ENCODE results near the gene SNRPA.
A peak's percentile ranks its signal among the peaks of the same experiment; 100 is the strongest.
"Not testable (repeated sequence)": the region's sequence is repeated elsewhere in the genome, so short reads cannot be mapped to it uniquely, and the experiment has no call there.

The SNRPA gene

GRCh38 chr19:40717325-40717879 is 33.6 kb upstream of the SNRPA start:
- Mint-ChIP-seq H3K27me3 (no peaks in the 10 kb centered on the region), H3K4me3 (peak overlapping the region; percentile 86), H3K4me1 (ENCODE audit: low read depth) (peaks cover 71% of the 10 kb centered on the region), H3K27ac (peak overlapping the region; percentile 31), H3K9me3 (no peaks in the 10 kb centered on the region), H3K36me3 (ENCODE audit: low read depth) (peaks cover 17% of the 10 kb centered on the region)

- Mint-ChIP-seq H3K4me3 (peak overlapping the region; percentile 86), H3K36me3 (ENCODE audit: low read depth) (peaks cover 12% of the 10 kb centered on the region), H3K4me1 (ENCODE audit: low read depth) (peaks cover 74% of the 10 kb centered on the region), H3K9me3 (no peaks in the 10 kb centered on the region), H3K27me3 (no peaks in the 10 kb centered on the region), H3K27ac (peak overlapping the region; percentile 4)
These were observed 32.9 kb upstream of the SNRPA start for GRCh38 chr19:40717880-40718773.

- H3K27ac Mint-ChIP-seq = no peak overlapping the region
- H3K4me3 Mint-ChIP-seq = peak overlapping the region; percentile 86
- H3K9me3 Mint-ChIP-seq = no peaks in the 10 kb centered on the region
- peaks cover 75% of the 10 kb centered on the region for H3K4me1 Mint-ChIP-seq (ENCODE audit: low read depth)
- H3K36me3 Mint-ChIP-seq (ENCODE audit: low read depth) = peaks cover 13% of the 10 kb centered on the region
- H3K27me3 Mint-ChIP-seq = no peaks in the 10 kb centered on the region
These were observed 32.1 kb upstream of the SNRPA start for GRCh38 chr19:40718774-40719391.

GRCh38 chr19:40719414-40719894 is 31.5 kb upstream of the SNRPA start:
- no peaks in the 10 kb centered on the region for H3K9me3 Mint-ChIP-seq

GRCh38 chr19:40721140-40721486 is 29.9 kb upstream of the SNRPA start:
- H3K4me1 Mint-ChIP-seq (ENCODE audit: low read depth) = peaks cover 65% of the 10 kb centered on the region
- H3K9me3 Mint-ChIP-seq = no peaks in the 10 kb centered on the region
- no peaks in the 10 kb centered on the region for H3K27me3 Mint-ChIP-seq
- no peak overlapping the region for H3K27ac Mint-ChIP-seq
- peaks cover 18% of the 10 kb centered on the region for H3K36me3 Mint-ChIP-seq (ENCODE audit: low read depth)
- no peak overlapping the region for H3K4me3 Mint-ChIP-seq

More at GRCh38 chr19:40719414-40719894, 31.5 kb upstream of the SNRPA start:
- Mint-ChIP-seq H3K4me1 (ENCODE audit: low read depth) (peaks cover 74% of the 10 kb centered on the region), H3K27ac (no peak overlapping the region), H3K27me3 (no peaks in the 10 kb centered on the region), H3K4me3 (peak overlapping the region; percentile 86), H3K36me3 (ENCODE audit: low read depth) (peaks cover 16% of the 10 kb centered on the region)

GRCh38 chr19:40721936-40722661 is 28.9 kb upstream of the SNRPA start:
- no peaks in the 10 kb centered on the region for H3K9me3 Mint-ChIP-seq
- H3K27ac Mint-ChIP-seq = no peak overlapping the region
- peaks cover 62% of the 10 kb centered on the region for H3K4me1 Mint-ChIP-seq (ENCODE audit: low read depth)
- H3K27me3 Mint-ChIP-seq = no peaks in the 10 kb centered on the region
- no peak overlapping the region for H3K4me3 Mint-ChIP-seq
- H3K36me3 Mint-ChIP-seq (ENCODE audit: low read depth) = peaks cover 18% of the 10 kb centered on the region

GRCh38 chr19:40723661-40724254 is 27.2 kb upstream of the SNRPA start:
- Mint-ChIP-seq H3K27me3 (no peaks in the 10 kb centered on the region), H3K4me1 (ENCODE audit: low read depth) (peaks cover 51% of the 10 kb centered on the region), H3K27ac (no peak overlapping the region), H3K36me3 (ENCODE audit: low read depth) (peaks cover 28% of the 10 kb centered on the region), H3K9me3 (no peaks in the 10 kb centered on the region), H3K4me3 (no peak overlapping the region)

- H3K27ac Mint-ChIP-seq = peak overlapping the region; percentile 56
- H3K36me3 Mint-ChIP-seq (ENCODE audit: low read depth) = peaks cover 28% of the 10 kb centered on the region
- no peaks in the 10 kb centered on the region for H3K9me3 Mint-ChIP-seq
- H3K27me3 Mint-ChIP-seq = no peaks in the 10 kb centered on the region
- H3K4me1 Mint-ChIP-seq (ENCODE audit: low read depth) = peaks cover 45% of the 10 kb centered on the region
- no peak overlapping the region for H3K4me3 Mint-ChIP-seq
These were observed 26.7 kb upstream of the SNRPA start for GRCh38 chr19:40724315-40724714.

- peaks cover 40% of the 10 kb centered on the region for H3K4me1 Mint-ChIP-seq (ENCODE audit: low read depth)
- peak overlapping the region; percentile 56 for H3K27ac Mint-ChIP-seq
- H3K27me3 Mint-ChIP-seq = no peaks in the 10 kb centered on the region
- H3K4me3 Mint-ChIP-seq = no peak overlapping the region
- H3K36me3 Mint-ChIP-seq (ENCODE audit: low read depth) = peaks cover 28% of the 10 kb centered on the region
- no peaks in the 10 kb centered on the region for H3K9me3 Mint-ChIP-seq
These were observed 26.1 kb upstream of the SNRPA start for GRCh38 chr19:40724855-40725254.

GRCh38 chr19:40726279-40726678 is 24.7 kb upstream of the SNRPA start:
- no peak overlapping the region for H3K27ac Mint-ChIP-seq
- H3K9me3 Mint-ChIP-seq = no peaks in the 10 kb centered on the region
- H3K36me3 Mint-ChIP-seq (ENCODE audit: low read depth) = peaks cover 29% of the 10 kb centered on the region
- peaks cover 26% of the 10 kb centered on the region for H3K4me1 Mint-ChIP-seq (ENCODE audit: low read depth)
- H3K27me3 Mint-ChIP-seq = no peaks in the 10 kb centered on the region
- no peak overlapping the region for H3K4me3 Mint-ChIP-seq

GRCh38 chr19:40730065-40730464 is 20.9 kb upstream of the SNRPA start:
- not testable (repeated sequence) for H3K9me3 Mint-ChIP-seq; H3K27me3 Mint-ChIP-seq; H3K27ac Mint-ChIP-seq; H3K4me3 Mint-ChIP-seq; H3K4me1 Mint-ChIP-seq (ENCODE audit: low read depth)
- H3K36me3 Mint-ChIP-seq (ENCODE audit: low read depth) = peaks cover 40% of the 10 kb centered on the region

- H3K27me3 Mint-ChIP-seq; H3K9me3 Mint-ChIP-seq; H3K4me1 Mint-ChIP-seq (ENCODE audit: low read depth); H3K27ac Mint-ChIP-seq; H3K4me3 Mint-ChIP-seq: not testable (repeated sequence)
- H3K36me3 Mint-ChIP-seq (ENCODE audit: low read depth) = peaks cover 46% of the 10 kb centered on the region
These were observed 18.7 kb upstream of the SNRPA start for GRCh38 chr19:40732304-40732703.

- H3K27me3 Mint-ChIP-seq = no peaks in the 10 kb centered on the region
- H3K36me3 Mint-ChIP-seq (ENCODE audit: low read depth) = peaks cover 40% of the 10 kb centered on the region
- H3K4me1 Mint-ChIP-seq (ENCODE audit: low read depth) = no peaks in the 10 kb centered on the region
- H3K4me3 Mint-ChIP-seq = no peak overlapping the region
- no peaks in the 10 kb centered on the region for H3K9me3 Mint-ChIP-seq
- H3K27ac Mint-ChIP-seq = no peak overlapping the region
These were observed 17.9 kb upstream of the SNRPA start for GRCh38 chr19:40733149-40733548.

GRCh38 chr19:40735013-40735771 is 15.8 kb upstream of the SNRPA start:
- Mint-ChIP-seq H3K9me3 (no peaks in the 10 kb centered on the region), H3K27ac (no peak overlapping the region), H3K4me3 (no peak overlapping the region), H3K4me1 (ENCODE audit: low read depth) (peaks cover 4% of the 10 kb centered on the region), H3K36me3 (ENCODE audit: low read depth) (peaks cover 42% of the 10 kb centered on the region), H3K27me3 (no peaks in the 10 kb centered on the region)
